VCaP (cell line): Measurements from ENCODE around the gene NPC1.
A peak's percentile ranks its signal among the peaks of the same experiment; 100 is the strongest.
"Not testable (repeated sequence)": the region's sequence is repeated elsewhere in the genome, so short reads cannot be mapped to it uniquely, and the experiment has no call there.

Experiments
- H3K27ac ChIP-seq: fragments of 450-650 bp; 2 replicates; pipeline ENCODE4 v1.5.1; 2017
- CTCF ChIP-seq: fragments of 450-650 bp; conservative IDR thresholded peaks from 2 replicates; pipeline ENCODE4 v1.5.1; 2017; ENCODE audit warnings: mild to moderate bottlenecking, moderate library complexity

NPC1 gene

DNA sequence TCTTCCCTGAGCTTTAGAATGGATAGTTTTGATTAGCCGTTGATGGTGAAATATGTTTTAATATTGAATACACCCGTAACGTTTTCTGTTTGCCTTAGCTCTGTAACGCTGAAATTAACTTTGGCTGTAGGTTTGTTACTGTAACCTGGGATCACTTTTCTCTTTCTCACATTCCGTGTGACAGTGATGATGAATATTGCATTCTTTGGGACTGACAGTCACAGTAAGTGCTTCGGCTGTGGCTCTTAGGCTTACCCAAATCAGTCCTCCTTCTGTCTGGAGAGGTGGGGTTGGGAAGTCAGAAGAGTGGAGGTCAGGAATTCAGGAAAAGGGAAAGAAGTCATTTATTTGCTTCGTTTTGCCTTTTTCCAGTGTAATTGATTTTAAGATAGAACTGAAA is 65.0 kb downstream of the NPC1 start:
- no peak overlapping the region for H3K27ac ChIP-seq
- no peak for TF ChIP-seq CTCF

- H3K27ac ChIP-seq, result no peak overlapping the region
Measured at GRCh38 chr18:23519734-23520133, 66.6 kb downstream of the NPC1 start.

GRCh38 chr18:23515911-23516546 is 70.3 kb downstream of the NPC1 start:
- peak; percentile 93 for TF ChIP-seq CTCF
- no peak overlapping the region for H3K27ac ChIP-seq

More at GRCh38 chr18:23519734-23520133, 66.6 kb downstream of the NPC1 start:
- TF ChIP-seq CTCF, result no peak

GRCh38 chr18:23512641-23513040 is 73.7 kb downstream of the NPC1 start:
- H3K27ac ChIP-seq, result no peak overlapping the region
- TF ChIP-seq CTCF, result no peak

GRCh38 chr18:23512216-23512615 is 74.1 kb downstream of the NPC1 start:
- not testable (repeated sequence) for H3K27ac ChIP-seq

GRCh38 chr18:23510923-23511322 is 75.4 kb downstream of the NPC1 start:
- not testable (repeated sequence) for H3K27ac ChIP-seq

- TF ChIP-seq CTCF, result no peak
- no peak overlapping the region for H3K27ac ChIP-seq
Measured at GRCh38 chr18:23506393-23506792, 79.9 kb downstream of the NPC1 start.

- no peak overlapping the region for H3K27ac ChIP-seq
- no peak for TF ChIP-seq CTCF
Measured at GRCh38 chr18:23504720-23505119, 81.6 kb downstream of the NPC1 start.

DNA sequence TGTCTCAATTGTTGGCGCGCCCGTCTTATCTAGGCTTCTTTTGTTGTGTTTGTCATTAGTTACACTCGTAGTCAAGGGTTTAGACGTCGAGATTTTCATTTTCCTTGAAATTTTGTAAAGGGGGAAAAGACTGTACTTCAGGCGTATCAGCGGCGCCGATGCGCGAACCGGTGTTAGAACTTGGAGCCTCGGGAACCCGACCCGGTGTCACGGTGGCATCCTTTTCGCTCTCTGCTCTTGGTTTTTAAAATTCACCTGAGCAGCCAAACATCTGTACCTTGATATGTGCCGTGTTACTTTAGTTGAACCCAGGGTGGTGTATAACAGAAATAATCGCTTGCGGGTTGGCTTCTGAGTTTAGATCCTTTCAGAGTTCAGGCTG is 82.4 kb downstream of the NPC1 start:
- H3K27ac ChIP-seq, result peak overlapping the region; percentile 89

More for the DNA sequence above, 82.4 kb downstream of the NPC1 start:
- no peak for TF ChIP-seq CTCF
